Loucy (cell line): Measurements from ENCODE around the gene PTCH2.
A peak's percentile ranks its signal among the peaks of the same experiment; 100 is the strongest.

ENCODE experiments used
- H2AFZ ChIP-seq: fragments of 200-600 bp; sonication (generic); 2 replicates; pipeline ENCODE4 v1.6.0; 2016; ENCODE audit warnings: antibody characterized with exemption, mild to moderate bottlenecking, low read length, moderate library complexity
- H3F3A ChIP-seq: fragments of 200-600 bp; 2 replicates; pipeline ENCODE4 v1.6.0; 2016; ENCODE audit warnings: antibody characterized with exemption, low read depth, mild to moderate bottlenecking
- H3K27me3 ChIP-seq: fragments of 200-600 bp; sonication (generic); 2 replicates; pipeline ENCODE4 v1.6.1; 2014; ENCODE audit warnings: low read length, mild to moderate bottlenecking; ENCODE audit not compliant: insufficient read depth, poor library complexity, severe bottlenecking
- H3K36me3 ChIP-seq: fragments of 200-600 bp; sonication (generic); 2 replicates; pipeline ENCODE4 v1.6.1; 2016; ENCODE audit warnings: low read length; ENCODE audit not compliant: insufficient read depth
- H3K4me1 ChIP-seq: fragments of 200-600 bp; sonication (generic); 2 replicates; pipeline ENCODE4 v1.5.1; 2014; ENCODE audit warnings: low read length, mild to moderate bottlenecking; ENCODE audit not compliant: insufficient read depth, poor library complexity, severe bottlenecking
- H3K4me2 ChIP-seq: fragments of 200-600 bp; sonication (generic); 2 replicates; pipeline ENCODE4 v1.6.0; 2014; ENCODE audit warnings: antibody characterized with exemption, low read length, low read depth, mild to moderate bottlenecking; ENCODE audit not compliant: poor library complexity, severe bottlenecking
- H3K4me3 ChIP-seq: fragments of 200-600 bp; sonication (generic); 2 replicates; pipeline ENCODE4 v1.5.1; 2014; ENCODE audit warnings: low read length, mild to moderate bottlenecking, mixed read lengths; ENCODE audit not compliant: poor library complexity, severe bottlenecking
- H3K79me2 ChIP-seq: fragments of 200-600 bp; sonication (generic); 2 replicates; pipeline ENCODE4 v1.6.1; 2014; ENCODE audit warnings: low read length; ENCODE audit not compliant: insufficient read depth
- H3K9ac ChIP-seq: fragments of 200-600 bp; sonication (generic); 2 replicates; pipeline ENCODE4 v1.6.0; 2014; ENCODE audit warnings: mild to moderate bottlenecking, low read depth, low read length, moderate library complexity; ENCODE audit not compliant: poor library complexity, severe bottlenecking
- H3K9me2 ChIP-seq: fragments of 200-600 bp; sonication (generic); replicated peaks from 2 replicates; pipeline ENCODE4 v1.6.1; 2016; ENCODE audit warnings: low read depth, low read length, mixed read lengths
- H3K9me3 ChIP-seq: fragments of 200-600 bp; sonication (generic); 2 replicates; pipeline ENCODE4 v1.6.1; 2014; ENCODE audit warnings: mild to moderate bottlenecking, antibody characterized with exemption, low read length, low read depth; ENCODE audit not compliant: insufficient read depth
- H4K20me1 ChIP-seq: fragments of 200-600 bp; sonication (generic); 2 replicates; pipeline ENCODE4 v1.6.0; 2014; ENCODE audit warnings: antibody characterized with exemption, low read length, mild to moderate bottlenecking; ENCODE audit not compliant: insufficient read depth, poor library complexity, severe bottlenecking
- EZH2phosphoT487 ChIP-seq: fragments of 200-600 bp; IDR thresholded peaks from 2 replicates; pipeline ENCODE4 v1.6.1; 2018; ENCODE audit warnings: antibody characterized with exemption, mild to moderate bottlenecking, moderate library complexity, borderline replicate concordance
- TF ChIP-seq, protein P1 (sequence below): fragments of 200-600 bp; sonication (generic); conservative IDR thresholded peaks from 2 replicates; pipeline ENCODE4 v1.5.1; 2014; ENCODE audit warnings: mild to moderate bottlenecking, antibody characterized with exemption, low read length

Gene PTCH2

DNA sequence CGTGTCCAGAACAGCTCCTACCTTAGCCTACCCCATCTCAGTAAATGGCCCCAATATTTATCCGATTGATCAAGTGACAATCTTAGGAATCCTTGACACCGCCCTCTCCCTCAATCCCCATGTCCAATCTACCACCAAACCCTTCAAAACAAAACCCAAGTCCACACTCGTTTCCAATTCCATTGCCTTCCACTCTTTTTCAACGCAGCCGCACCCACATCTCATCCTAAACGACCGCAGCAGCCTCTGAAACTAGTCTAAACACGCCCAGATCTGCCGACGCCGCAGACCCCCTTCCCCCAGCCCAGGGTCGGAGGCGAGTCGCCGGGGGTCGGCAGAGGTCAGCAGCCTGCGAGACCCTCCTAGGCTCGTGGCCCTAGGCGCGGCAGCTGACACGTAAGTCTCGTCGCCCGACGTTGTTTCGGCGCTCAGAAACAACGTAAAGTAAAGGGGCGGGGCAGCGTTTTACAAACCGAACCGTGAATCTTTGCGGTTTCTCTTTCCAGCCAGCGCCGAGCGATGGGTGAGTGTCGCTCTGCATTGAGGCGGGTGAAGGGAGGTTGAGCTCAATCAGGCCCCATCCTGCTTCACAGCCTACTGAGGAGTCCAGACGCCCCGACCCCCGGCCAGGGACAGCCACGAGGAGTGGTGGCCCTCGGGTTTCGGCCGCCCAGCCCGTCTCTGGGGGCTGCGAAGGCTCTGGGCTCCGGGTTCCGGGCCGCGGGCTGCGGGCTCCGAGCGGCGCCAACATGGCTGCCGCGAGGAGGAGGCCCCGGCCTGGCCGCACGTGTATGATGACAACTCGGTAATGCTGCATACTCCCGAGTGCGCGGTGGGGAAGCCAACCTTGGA lies 67.7 kb downstream of the PTCH2 start, which contains the start of gene RPS8:
RPS8 (plus strand) TSS at position 463 of the 852 bp plus-strand sequence; CDS start at position 520, 57 bp downstream.
- Histone ChIP-seq H3K36me3 (peaks cover 35% of the 10 kb centered on the region), H3K9me3 (no peaks in the 10 kb centered on the region), H3K9me2 (no peaks in the 10 kb centered on the region), H3K4me1 (peaks cover 22% of the 10 kb centered on the region), H3K4me3 (peak within 1 kb of the TSS; percentile 98), H3F3A (no peaks in the 10 kb centered on the region), H3K9ac (peak within 1 kb of the TSS; percentile 98), H3K79me2 (peaks cover 61% of the 10 kb centered on the region), H3K4me2 (peak within 1 kb of the TSS; percentile 98), H2AFZ (peak within 1 kb of the TSS; percentile 82), H4K20me1 (peaks cover 39% of the 10 kb centered on the region), H3K27me3 (peaks cover 14% of the 10 kb centered on the region)
- TF ChIP-seq, protein P1, sequence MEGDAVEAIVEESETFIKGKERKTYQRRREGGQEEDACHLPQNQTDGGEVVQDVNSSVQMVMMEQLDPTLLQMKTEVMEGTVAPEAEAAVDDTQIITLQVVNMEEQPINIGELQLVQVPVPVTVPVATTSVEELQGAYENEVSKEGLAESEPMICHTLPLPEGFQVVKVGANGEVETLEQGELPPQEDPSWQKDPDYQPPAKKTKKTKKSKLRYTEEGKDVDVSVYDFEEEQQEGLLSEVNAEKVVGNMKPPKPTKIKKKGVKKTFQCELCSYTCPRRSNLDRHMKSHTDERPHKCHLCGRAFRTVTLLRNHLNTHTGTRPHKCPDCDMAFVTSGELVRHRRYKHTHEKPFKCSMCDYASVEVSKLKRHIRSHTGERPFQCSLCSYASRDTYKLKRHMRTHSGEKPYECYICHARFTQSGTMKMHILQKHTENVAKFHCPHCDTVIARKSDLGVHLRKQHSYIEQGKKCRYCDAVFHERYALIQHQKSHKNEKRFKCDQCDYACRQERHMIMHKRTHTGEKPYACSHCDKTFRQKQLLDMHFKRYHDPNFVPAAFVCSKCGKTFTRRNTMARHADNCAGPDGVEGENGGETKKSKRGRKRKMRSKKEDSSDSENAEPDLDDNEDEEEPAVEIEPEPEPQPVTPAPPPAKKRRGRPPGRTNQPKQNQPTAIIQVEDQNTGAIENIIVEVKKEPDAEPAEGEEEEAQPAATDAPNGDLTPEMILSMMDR: no peak
- no peak for TF ChIP-seq EZH2phosphoT487
